ENCODE measurements around the gene KANSL2.
"Not testable (repeated sequence)": the region's sequence is repeated elsewhere in the genome, so short reads cannot be mapped to it uniquely, and the experiment has no call there.

KANSL2 gene

DNA sequence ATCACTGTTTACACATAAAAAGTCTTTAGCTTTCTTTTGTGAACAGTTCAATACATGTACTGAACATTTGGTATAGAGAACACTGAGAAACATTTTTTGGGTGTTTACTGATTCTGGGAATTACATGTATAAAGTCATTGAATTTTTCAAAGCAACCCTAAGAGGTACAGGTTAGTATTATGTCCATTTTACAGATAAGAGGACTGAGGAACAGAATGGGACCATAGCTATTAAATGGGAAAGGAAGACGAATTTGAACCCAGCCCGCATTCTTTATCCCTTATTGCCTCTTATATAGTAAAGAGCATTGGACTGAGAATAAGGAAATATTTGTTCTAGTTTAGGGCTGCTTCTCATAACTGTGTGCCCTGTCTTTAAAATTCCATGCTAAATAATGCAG, 889 bp upstream of the KANSL2 start:
- no peak for DNase-seq

DNA sequence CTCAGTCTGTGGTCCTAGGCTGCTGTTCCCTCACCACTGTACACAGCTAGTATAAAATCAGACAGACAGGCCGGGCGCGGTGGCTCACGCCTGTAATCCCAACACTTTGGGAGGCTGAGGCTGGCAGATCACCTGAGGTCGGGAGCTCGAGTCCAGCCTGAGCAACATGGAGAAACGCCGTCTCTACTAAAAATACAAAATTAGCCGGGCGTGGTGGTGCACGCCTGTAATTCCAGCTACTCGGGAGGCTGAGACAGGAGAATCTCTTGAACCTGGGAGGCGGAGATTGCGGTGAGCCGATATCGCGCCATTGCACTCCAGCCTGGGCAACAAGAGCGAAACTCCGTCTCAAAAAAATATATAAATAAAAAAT, 481 bp upstream of the KANSL2 start:
- DNase-seq = not testable (repeated sequence)

DNA sequence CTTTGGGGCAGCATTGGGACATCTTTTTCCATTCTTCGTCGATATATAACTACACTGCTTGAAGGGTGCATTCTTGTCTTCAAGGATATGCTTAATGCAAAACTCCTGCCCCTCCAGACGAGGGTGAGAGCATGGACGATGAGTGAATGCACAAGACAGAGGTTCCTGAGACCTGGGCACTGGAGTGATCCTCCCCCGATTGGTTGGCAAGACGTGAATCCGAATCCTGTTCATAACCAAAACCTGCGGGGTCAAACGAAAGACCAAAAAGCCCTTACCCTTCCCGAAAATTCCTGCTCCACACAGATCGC, 684 bp downstream of the KANSL2 start:
- no peak for DNase-seq

DNA sequence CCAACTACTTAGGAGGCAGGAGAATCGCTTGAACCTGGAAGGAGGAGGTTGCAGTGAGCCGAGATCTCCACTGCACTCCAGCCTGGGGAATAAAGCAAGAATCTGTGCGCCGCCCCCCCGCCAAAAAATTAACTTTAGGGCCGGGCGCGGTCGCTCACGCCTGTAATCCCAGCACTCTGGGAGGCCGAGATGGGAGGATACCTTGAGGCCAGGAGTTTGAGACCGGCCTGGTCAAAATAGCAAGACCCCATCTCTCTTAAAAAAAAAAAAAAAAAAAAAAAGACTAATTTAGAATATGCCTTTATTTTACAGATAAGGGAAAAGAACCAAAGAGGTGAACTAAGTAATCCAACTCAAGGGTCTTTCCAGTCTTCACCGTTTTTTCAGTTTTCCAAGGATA, 1.2 kb downstream of the KANSL2 start:
- DNase-seq = no peak

GRCh38 chr12:48678551-48679185, 3.4 kb downstream of the KANSL2 start:
- no peak for DNase-seq

DNA sequence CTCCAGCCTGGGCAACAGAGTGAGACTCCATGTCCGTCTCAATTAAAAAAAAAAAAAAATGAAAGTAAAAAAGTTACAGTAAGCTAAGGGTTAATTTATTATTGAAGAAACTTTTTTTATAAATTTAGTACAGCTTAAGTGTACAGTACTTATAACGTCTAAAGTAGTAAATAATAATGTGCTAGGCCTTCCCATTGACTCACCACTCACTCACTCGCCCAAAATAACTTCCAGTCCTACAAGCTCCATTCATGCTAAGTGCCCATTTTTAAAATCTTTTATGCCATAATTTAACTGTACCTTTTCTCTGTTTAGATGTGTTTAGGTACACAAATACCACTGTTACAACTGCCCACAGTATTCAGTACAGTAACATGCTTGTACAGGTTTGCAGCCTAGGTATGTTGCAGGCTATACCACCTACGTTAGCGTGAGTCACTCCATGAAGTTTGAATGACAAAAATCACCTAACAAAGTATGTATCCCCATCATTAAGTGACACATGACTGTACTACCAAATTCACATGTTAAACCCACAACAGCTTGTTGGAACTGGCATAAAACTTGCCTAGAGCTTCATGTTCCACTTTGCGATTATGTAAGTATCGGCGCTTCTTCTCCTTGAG, 10.7 kb downstream of the KANSL2 start:
- DNase-seq = no peak

GRCh38 chr12:48668996-48669395, 13.0 kb downstream of the KANSL2 start:
- no peak for DNase-seq

DNA sequence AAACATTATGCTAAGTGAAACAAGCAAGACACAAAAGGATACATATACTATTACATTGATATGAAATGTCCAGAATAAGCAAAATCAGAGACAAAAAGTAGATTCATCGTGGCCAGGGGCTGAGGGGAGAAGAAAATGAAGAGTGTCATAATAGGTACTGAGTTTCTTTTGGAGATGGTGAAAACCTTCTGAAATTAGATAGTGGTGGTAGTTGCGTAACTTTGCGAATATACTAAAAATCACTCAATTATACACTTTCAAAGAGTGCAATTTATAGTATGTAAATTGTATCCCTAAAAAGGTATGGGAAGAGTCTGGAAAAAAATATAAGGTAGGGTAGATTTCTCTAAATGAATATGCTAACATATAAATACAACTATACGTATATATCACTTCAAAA, 22.2 kb downstream of the KANSL2 start:
- no peak for DNase-seq

GRCh38 chr12:48651681-48652080, 30.4 kb downstream of the KANSL2 start:
- no peak for DNase-seq

- not testable (repeated sequence) for DNase-seq
Measured at GRCh38 chr12:48645354-48645753, 36.7 kb downstream of the KANSL2 start.

DNA sequence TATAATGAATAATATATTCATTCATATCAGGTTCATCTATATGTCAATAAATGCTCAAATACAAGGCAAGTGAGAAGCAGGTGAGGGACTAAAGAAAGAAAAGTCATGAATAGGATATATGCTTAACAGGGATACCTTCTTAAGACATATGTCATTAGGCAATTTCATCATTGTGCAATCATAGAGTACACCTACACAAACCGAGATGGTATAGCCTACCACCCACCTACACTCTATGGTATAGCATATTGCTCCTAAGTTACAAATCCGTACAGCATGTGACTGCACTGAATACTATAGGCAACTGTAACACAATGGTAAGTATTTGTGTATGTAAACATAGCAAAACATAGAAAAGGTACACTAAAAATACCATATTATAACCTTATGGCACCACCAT, 39.0 kb downstream of the KANSL2 start:
- no peak for DNase-seq

GRCh38 chr12:48641752-48642555, 40.1 kb downstream of the KANSL2 start:
- DNase-seq = not testable (repeated sequence)

DNA sequence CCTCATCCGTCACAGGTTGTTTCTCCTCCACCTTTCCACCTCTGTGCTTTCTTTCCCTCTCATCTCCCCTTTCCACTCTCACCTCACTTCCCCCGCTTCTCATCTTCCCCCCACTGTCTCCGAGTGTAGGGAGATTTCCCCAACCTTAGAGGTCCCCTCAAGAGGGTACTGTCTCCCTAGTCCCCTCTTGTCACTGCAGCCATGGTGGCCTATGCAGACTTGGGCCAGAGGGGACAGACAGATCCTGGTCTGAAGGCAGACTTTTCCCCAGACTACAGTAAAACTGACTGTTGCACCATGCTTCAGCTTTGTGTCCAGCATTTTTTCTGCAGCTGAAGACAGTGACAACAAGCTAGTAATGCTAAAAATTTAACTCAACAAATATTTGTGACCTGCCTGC, 41.2 kb downstream of the KANSL2 start:
- DNase-seq = no peak

DNA sequence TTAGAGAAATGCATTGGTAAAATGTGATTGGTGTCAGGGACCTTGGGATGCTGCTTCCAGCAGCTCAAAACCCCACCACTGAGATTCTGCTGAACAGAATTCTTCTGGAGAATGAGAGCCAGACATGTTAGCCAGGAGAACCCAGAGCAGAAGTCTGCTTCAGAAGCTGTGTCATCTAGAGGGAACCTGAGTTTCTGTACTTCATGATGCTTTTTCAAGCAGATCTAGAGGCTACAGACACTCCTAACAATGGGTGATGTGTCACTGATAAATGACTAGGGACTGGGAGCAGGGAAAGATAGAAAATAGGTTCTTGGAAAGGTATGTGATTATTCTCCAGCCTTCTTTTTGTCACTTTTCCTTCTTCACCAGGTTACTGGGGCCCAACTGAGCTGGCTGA, 41.6 kb downstream of the KANSL2 start:
- DNase-seq = no peak

GRCh38 chr12:48631071-48631470, 51.0 kb downstream of the KANSL2 start:
- DNase-seq = no peak

GRCh38 chr12:48630346-48630745, 51.7 kb downstream of the KANSL2 start:
- DNase-seq = no peak

GRCh38 chr12:48629541-48629940, 52.5 kb downstream of the KANSL2 start:
- DNase-seq = no peak

- DNase-seq = no peak
Measured at GRCh38 chr12:48627556-48627955, 54.5 kb downstream of the KANSL2 start.

GRCh38 chr12:48622997-48623396, 59.0 kb downstream of the KANSL2 start:
- not testable (repeated sequence) for DNase-seq

DNA sequence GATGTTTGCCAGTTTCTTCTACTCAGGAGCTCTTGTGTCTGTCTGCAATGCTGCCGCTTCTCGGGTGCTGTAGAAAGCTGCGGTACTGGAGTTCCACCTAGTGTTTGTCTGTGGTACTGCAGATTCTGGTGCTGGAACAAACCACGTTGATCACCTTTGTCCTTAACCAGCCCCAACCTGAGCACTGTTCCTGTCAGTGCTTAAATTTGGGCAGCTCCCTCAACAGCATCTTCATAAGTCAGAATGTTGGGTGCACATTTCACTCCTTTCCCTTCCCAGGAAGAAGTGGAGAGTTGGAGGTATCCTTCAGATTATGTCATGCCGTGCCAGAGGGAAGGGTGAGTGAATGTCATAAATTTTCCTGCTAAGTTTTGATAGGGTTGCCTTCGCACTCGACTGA, 63.5 kb downstream of the KANSL2 start:
- peak; percentile 52 for DNase-seq

DNA sequence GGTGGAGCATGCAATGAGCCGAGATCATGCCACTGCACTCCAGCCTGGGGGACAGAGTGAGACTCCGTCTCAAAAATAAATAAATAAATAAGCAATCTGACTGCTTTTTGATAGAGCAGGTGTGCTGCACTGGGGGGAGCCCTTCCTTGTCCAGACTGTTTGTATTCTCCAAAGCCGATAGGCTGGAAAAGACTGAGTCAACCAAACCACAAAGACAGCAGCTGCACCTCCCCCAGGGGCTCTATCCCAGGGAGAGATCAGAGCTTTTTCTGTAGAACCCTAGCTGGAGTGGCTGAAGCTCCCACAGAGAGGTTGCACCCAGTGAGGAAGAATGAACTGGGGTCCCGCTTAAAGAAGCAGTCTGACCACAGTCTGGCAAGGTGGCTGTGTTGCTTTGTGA, 66.4 kb downstream of the KANSL2 start:
- DNase-seq = no peak

- no peak for DNase-seq
Measured at GRCh38 chr12:48613321-48613720, 68.7 kb downstream of the KANSL2 start.
